Thyroid gland (tissue), 4 donors: ENCODE data around the gene GPR15LG.

Experiments
- POLR2A ChIP-seq, 2 donors: fragments of 450-650 bp; IDR thresholded peaks; one replicate each; pipeline ENCODE4 v1.6.1; 2017; ENCODE audit warnings: antibody characterized with exemption in 2 of 2, mild to moderate bottlenecking in 2 of 2, moderate library complexity in 1 of 2
- TF ChIP-seq, protein P1 (sequence below), 6 experiments: fragments of 200-600 bp in 3 of 6; fragments of 450-650 bp in 3 of 6; sonication (generic) in 3 of 6; IDR thresholded peaks; one replicate each; pipeline ENCODE4 v1.5.1; 2016 to 2019; ENCODE audit warnings: antibody characterized with exemption in 6 of 6, mild to moderate bottlenecking in 2 of 6, inconsistent platforms in 1 of 6, moderate library complexity in 1 of 6

DNA sequence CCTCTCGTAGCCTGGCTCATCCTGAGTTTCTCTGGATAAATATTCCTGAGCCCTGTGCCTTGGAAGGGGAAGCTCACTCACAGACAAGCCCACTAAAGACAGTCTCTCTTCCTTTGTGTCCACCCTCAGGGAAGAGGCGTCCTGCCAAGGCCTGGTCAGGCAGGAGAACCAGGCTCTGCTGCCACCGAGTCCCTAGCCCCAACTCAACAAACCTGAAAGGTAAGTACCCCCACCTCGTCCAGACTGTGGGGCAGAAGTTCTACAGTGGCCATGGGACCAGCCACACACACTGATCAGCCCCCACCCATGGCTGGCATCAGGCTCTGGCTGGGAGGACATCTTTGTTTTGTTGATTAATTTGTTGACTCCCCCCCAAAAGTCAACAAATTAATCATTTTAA is 2.8 kb downstream of the GPR15LG start:
- TF ChIP-seq, protein P1, sequence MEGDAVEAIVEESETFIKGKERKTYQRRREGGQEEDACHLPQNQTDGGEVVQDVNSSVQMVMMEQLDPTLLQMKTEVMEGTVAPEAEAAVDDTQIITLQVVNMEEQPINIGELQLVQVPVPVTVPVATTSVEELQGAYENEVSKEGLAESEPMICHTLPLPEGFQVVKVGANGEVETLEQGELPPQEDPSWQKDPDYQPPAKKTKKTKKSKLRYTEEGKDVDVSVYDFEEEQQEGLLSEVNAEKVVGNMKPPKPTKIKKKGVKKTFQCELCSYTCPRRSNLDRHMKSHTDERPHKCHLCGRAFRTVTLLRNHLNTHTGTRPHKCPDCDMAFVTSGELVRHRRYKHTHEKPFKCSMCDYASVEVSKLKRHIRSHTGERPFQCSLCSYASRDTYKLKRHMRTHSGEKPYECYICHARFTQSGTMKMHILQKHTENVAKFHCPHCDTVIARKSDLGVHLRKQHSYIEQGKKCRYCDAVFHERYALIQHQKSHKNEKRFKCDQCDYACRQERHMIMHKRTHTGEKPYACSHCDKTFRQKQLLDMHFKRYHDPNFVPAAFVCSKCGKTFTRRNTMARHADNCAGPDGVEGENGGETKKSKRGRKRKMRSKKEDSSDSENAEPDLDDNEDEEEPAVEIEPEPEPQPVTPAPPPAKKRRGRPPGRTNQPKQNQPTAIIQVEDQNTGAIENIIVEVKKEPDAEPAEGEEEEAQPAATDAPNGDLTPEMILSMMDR (IDR thresholded peaks at IDR 0.05), result no peak
- no peak for TF ChIP-seq POLR2A (IDR thresholded peaks at IDR 0.05)
